Esophagus muscularis mucosa (tissue), 4 donors: ENCODE results near the gene CHRNA5.

Experiments used
- CTCF ChIP-seq, 3 experiments: fragments of 200-600 bp in 2 of 3; fragments of 450-650 bp in 1 of 3; sonication (generic) in 2 of 3; IDR thresholded peaks; one replicate each; pipeline ENCODE4 v1.5.1; 2017 to 2019; ENCODE audit warnings: antibody characterized with exemption in 3 of 3, mild to moderate bottlenecking in 2 of 3, moderate library complexity in 1 of 3
- EP300 ChIP-seq: sonication (generic); formaldehyde crosslinking; IDR thresholded peaks from one replicate; pipeline ENCODE4 v1.6.1; 2017; ENCODE audit warnings: antibody characterized with exemption
- POLR2AphosphoS5 ChIP-seq, 2 donors: sonication (generic); formaldehyde crosslinking; IDR thresholded peaks; one replicate each; pipeline ENCODE4 v1.6.1; 2017; ENCODE audit warnings: antibody characterized with exemption in 2 of 2

- no peak for TF ChIP-seq CTCF (IDR thresholded peaks at IDR 0.05)
- no peak for TF ChIP-seq EP300
- TF ChIP-seq POLR2AphosphoS5 (IDR thresholded peaks at IDR 0.05): no peak
Measured at GRCh38 chr15:78635346-78635745, 70.0 kb downstream of the CHRNA5 start.
